Endothelial cell of umbilical vein (primary cell): ENCODE data around the gene LRRC72. TPM values are rescaled to one million over a fixed set of nuclear protein-coding genes. Genes with fewer than 3 reads are reported as not detected.

Experiments used
- BruUV-seq: library from RNA; stranded (reverse); fragments of 400-500 nt; replicated peaks from 2 replicates; lab custom pipeline; 2021; lab: Mats Ljungman, UMichigan
- CTCF ChIA-PET: fragments of 300-600, 350-600 bp; sonication (Branson Sonifier 250); formaldehyde crosslinking; loops from one replicate; lab custom pipeline; 2021; ENCODE audit warnings: antibody characterized with exemption, inconsistent platforms; lab: Charles Lee
- POLR2A ChIA-PET: fragments of 300-600, 350-600 bp; sonication (Branson Sonifier 250); formaldehyde crosslinking; loops from one replicate; lab custom pipeline; 2021; ENCODE audit warnings: antibody characterized with exemption, inconsistent platforms; lab: Charles Lee
- DNase-seq: peaks from one replicate; pipeline ENCODE4 v3.0.0-alpha.2; 2011; ENCODE audit warnings: low read depth, low spot score
- FAIRE-seq: peaks from 2 replicates; lab custom pipeline; 2011; peaks lifted over from hg19 to GRCh38; lab: Jason Lieb, UNC
- H2AFZ ChIP-seq: 2 replicates; pipeline ENCODE4 v1.6.0; 2012; ENCODE audit warnings: low read depth, low read length, control low read depth, inconsistent platforms
- H3K27ac ChIP-seq: 2 replicates; pipeline ENCODE4 v1.5.1; 2011; ENCODE audit warnings: low read depth, mild to moderate bottlenecking, control low read depth, low read length, moderate library complexity; ENCODE audit not compliant: insufficient read depth
- H3K27me3 ChIP-seq, 2 experiments: 2 replicates each; pipeline versions ENCODE4 v1.6.0 to v1.6.1; 2011; ENCODE audit warnings: low read length in 2 of 2, mixed read lengths in 1 of 2; ENCODE audit not compliant: control insufficient read depth in 2 of 2, insufficient read depth in 2 of 2
- H3K36me3 ChIP-seq, 2 experiments: 2 replicates in 1 of 2; 3 replicates in 1 of 2; pipeline ENCODE4 v1.5.1; 2011; ENCODE audit warnings: low read length in 2 of 2, mild to moderate bottlenecking in 1 of 2, moderate library complexity in 1 of 2; ENCODE audit not compliant: control insufficient read depth in 2 of 2, insufficient read depth in 2 of 2; ENCODE audit errors: extremely low read depth in 1 of 2
- H3K4me1 ChIP-seq: 3 replicates; pipeline ENCODE4 v1.5.1; 2011; ENCODE audit warnings: mild to moderate bottlenecking, low read length; ENCODE audit not compliant: control insufficient read depth, insufficient read depth; ENCODE audit errors: extremely low read depth
- H3K4me2 ChIP-seq: 2 replicates; pipeline ENCODE4 v1.6.1; 2011; ENCODE audit warnings: low read length, control low read depth, mixed read lengths; ENCODE audit not compliant: insufficient read depth
- H3K4me3 ChIP-seq, 3 experiments: fragments of 200-600 bp in 1 of 3; sonication (generic), shearing (Covaris generic) in 1 of 3; replicated peaks in 1 of 3; 2 replicates each; pipeline ENCODE4 v1.5.1; 2011 to 2016; ENCODE audit warnings: control low read depth in 3 of 3, low read length in 3 of 3, mild to moderate bottlenecking in 2 of 3, inconsistent platforms in 1 of 3, low read depth in 1 of 3, moderate library complexity in 1 of 3; ENCODE audit not compliant: insufficient read depth in 1 of 3
- H3K79me2 ChIP-seq: 2 replicates; pipeline ENCODE4 v1.6.0; 2012; ENCODE audit warnings: low read length, inconsistent platforms; ENCODE audit not compliant: control insufficient read depth, insufficient read depth
- H3K9ac ChIP-seq: replicated peaks from 2 replicates; pipeline ENCODE3; 2011; ENCODE audit warnings: low read length, control low read depth; ENCODE audit not compliant: insufficient read depth; ENCODE audit errors: extremely low read depth
- H3K9me1 ChIP-seq: replicated peaks from 3 replicates; pipeline ENCODE4 v1.6.0; 2011; ENCODE audit warnings: mild to moderate bottlenecking, low read length; ENCODE audit not compliant: control insufficient read depth, insufficient read depth; ENCODE audit errors: extremely low read depth
- H3K9me3 ChIP-seq: replicated peaks from 2 replicates; pipeline ENCODE4 v1.5.1; 2012; ENCODE audit warnings: low read length, inconsistent platforms; ENCODE audit not compliant: control insufficient read depth, insufficient read depth
- H4K20me1 ChIP-seq: replicated peaks from 2 replicates; pipeline ENCODE3; 2011; ENCODE audit warnings: mild to moderate bottlenecking, low read length; ENCODE audit not compliant: control insufficient read depth, insufficient read depth; ENCODE audit errors: extremely low read depth
- EZH2 ChIP-seq: IDR thresholded peaks from 2 replicates; pipeline ENCODE4 v1.6.1; 2012; ENCODE audit warnings: borderline replicate concordance, low read depth, mild to moderate bottlenecking, moderate library complexity, low read length, inconsistent platforms; ENCODE audit not compliant: severe bottlenecking
- FOS ChIP-seq: IDR thresholded peaks from 2 replicates; pipeline ENCODE4 v1.6.1; 2011; ENCODE audit warnings: mild to moderate bottlenecking, low read length, moderate library complexity, borderline replicate concordance; ENCODE audit not compliant: insufficient read depth
- GATA2 ChIP-seq: IDR thresholded peaks from 2 replicates; pipeline ENCODE4 v1.7.0; 2011; ENCODE audit warnings: low read depth, mild to moderate bottlenecking, moderate library complexity, mixed read lengths, low read length; ENCODE audit not compliant: insufficient read length, insufficient read depth
- JUN ChIP-seq: IDR thresholded peaks from 2 replicates; pipeline ENCODE4 v1.6.1; 2011; ENCODE audit warnings: borderline replicate concordance, low read depth; ENCODE audit not compliant: insufficient read length, insufficient read depth
- POLR2A ChIP-seq: IDR thresholded peaks from 2 replicates; pipeline ENCODE4 v1.6.1; 2012; ENCODE audit warnings: low read depth, mild to moderate bottlenecking, control low read depth, low read length
- POLR2AphosphoS5 ChIP-seq: IDR thresholded peaks from 2 replicates; pipeline ENCODE4 v1.6.1; 2012; ENCODE audit warnings: low read depth, mild to moderate bottlenecking, control low read depth, low read length, moderate library complexity; ENCODE audit not compliant: insufficient read depth
- dilution Hi-C: fragments of 300-500 bp; cut with MboI; formaldehyde crosslinking; loops from one replicate; pipeline ENCODE4 v1.15.0; 2019; ENCODE audit warnings: low sequenced_read_pairs; ENCODE audit not compliant: extremely low pct_ligation_motif_present
- intact Hi-C: fragments of 100-400 bp; cut with micrococcal nuclease; formaldehyde crosslinking; loops from one replicate; pipeline ENCODE4 v1.10.0; 2022
- polyA plus RNA-seq, 4 experiments: library from polyadenylated mRNA; depleted of rRNA in 3 of 4; stranded (reverse) in 3 of 4; unstranded in 1 of 4; fragments of >200 nt; gene quantifications; 2 replicates each; pipeline versions ENCODE4 v1.2.1 to v1.2.3, GENCODE V29; 2011 to 2012; ENCODE audit warnings: missing spikeins in 1 of 4
- total RNA-seq: library from RNA; stranded (reverse); gene quantifications from 2 replicates; pipeline ENCODE4 v1.2.3, GENCODE V29; 2021
- TF ChIP-seq, protein P1 (sequence below): IDR thresholded peaks from 2 replicates; pipeline ENCODE4 v1.6.1; 2011; ENCODE audit not compliant: insufficient read depth, insufficient read length
- TF ChIP-seq, protein P2 (sequence below), 2 donors: IDR thresholded peaks; 1 replicate in 1 of 2; 2 replicates in 1 of 2; pipeline ENCODE4 v1.5.1; 2011; ENCODE audit warnings: low read length in 2 of 2, mild to moderate bottlenecking in 2 of 2, moderate library complexity in 2 of 2, control low read depth in 1 of 2, inconsistent platforms in 1 of 2, low read depth in 1 of 2; ENCODE audit not compliant: insufficient read depth in 1 of 2; ENCODE audit errors: extremely low read depth in 1 of 2

The LRRC72 gene
- total and polyA plus RNA-seq, 2 donors (not counting 3 experiments of a cell fraction or from before 2014, with no cell fraction given) = not detected

DNA sequence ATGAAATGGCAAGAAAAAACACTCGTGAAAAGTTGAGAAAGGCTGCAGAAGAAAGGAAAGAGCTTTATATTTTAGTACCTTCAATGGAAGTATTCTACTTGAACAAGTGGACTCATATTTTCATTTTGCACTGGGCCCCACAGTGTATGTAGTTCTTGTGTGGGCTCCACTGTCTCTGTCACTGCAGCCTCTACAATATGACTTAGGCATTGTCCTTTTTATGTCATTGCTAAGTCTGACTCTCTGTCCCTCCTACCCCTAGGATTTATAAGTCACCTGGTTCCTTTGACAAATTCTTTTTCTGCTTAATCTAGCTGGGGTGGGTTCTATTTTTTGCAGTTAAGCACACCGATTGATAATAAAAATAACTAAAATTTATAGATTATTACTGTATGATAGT lies 33.4 kb upstream of the LRRC72 start:
- Histone ChIP-seq H2AFZ (no peak overlapping the region), H3K9me1 (no peaks in the 10 kb centered on the region), H3K4me1 (no peaks in the 10 kb centered on the region), H3K9me3 (no peaks in the 10 kb centered on the region), H4K20me1 (no peaks in the 10 kb centered on the region), H3K36me3 (no peaks in the 10 kb centered on the region), H3K9ac (no peak overlapping the region), H3K27me3 (no peaks in the 10 kb centered on the region), H3K4me3 (no peak overlapping the region), H3K27ac (no peak overlapping the region), H3K79me2 (no peaks in the 10 kb centered on the region), H3K4me2 (no peak overlapping the region)
- DNase-seq (no peak), FAIRE-seq (no peak)
- no TSS peak for BruUV-seq
- POLR2A ChIA-PET = no interaction called here
- intact Hi-C loops (no loop called here), dilution Hi-C loops (no loop called here)
- CTCF ChIA-PET = no interaction called here
- no peak for TF ChIP-seq EZH2
- TF ChIP-seq FOS = no peak
- no peak for TF ChIP-seq POLR2AphosphoS5
- TF ChIP-seq, protein P1, sequence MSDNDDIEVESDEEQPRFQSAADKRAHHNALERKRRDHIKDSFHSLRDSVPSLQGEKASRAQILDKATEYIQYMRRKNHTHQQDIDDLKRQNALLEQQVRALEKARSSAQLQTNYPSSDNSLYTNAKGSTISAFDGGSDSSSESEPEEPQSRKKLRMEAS = no peak
- TF ChIP-seq POLR2A = no peak
- no peak for TF ChIP-seq JUN
- TF ChIP-seq GATA2 = no peak
- TF ChIP-seq, protein P2, sequence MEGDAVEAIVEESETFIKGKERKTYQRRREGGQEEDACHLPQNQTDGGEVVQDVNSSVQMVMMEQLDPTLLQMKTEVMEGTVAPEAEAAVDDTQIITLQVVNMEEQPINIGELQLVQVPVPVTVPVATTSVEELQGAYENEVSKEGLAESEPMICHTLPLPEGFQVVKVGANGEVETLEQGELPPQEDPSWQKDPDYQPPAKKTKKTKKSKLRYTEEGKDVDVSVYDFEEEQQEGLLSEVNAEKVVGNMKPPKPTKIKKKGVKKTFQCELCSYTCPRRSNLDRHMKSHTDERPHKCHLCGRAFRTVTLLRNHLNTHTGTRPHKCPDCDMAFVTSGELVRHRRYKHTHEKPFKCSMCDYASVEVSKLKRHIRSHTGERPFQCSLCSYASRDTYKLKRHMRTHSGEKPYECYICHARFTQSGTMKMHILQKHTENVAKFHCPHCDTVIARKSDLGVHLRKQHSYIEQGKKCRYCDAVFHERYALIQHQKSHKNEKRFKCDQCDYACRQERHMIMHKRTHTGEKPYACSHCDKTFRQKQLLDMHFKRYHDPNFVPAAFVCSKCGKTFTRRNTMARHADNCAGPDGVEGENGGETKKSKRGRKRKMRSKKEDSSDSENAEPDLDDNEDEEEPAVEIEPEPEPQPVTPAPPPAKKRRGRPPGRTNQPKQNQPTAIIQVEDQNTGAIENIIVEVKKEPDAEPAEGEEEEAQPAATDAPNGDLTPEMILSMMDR (IDR thresholded peaks at IDR 0.05; ENCODE audit: extremely low read depth in 1 of 2, insufficient read depth in 1 of 2, low read depth in 1 of 2, low read length in 2 of 2) = no peak
